Kidney (tissue), 14 donors: ENCODE measurements around the gene FAM149A. TPM values are rescaled to one million over a fixed set of nuclear protein-coding genes. Genes with fewer than 3 reads are reported as not detected.

Source experiments
- DNase-seq, 5 donors: peaks; one replicate each; pipeline ENCODE4 v3.0.0-alpha.2; 2013 to 2020
- FAIRE-seq: peaks from 2 replicates; lab custom pipeline; 2012; peaks lifted over from hg19 to GRCh38; lab: Jason Lieb, UNC
- H3K27ac ChIP-seq, 2 donors: one replicate each; pipeline ENCODE4 v1.7.0; 2013; ENCODE audit warnings: low read depth in 2 of 2, low read length in 2 of 2, inconsistent platforms in 1 of 2
- H3K27me3 ChIP-seq: one replicate; pipeline ENCODE4 v1.7.1; 2013; ENCODE audit warnings: low read length, inconsistent platforms; ENCODE audit not compliant: control insufficient read depth, insufficient read depth
- H3K36me3 ChIP-seq, 3 donors: one replicate each; pipeline versions ENCODE4 v1.7.0 to v1.7.1; 2013; ENCODE audit warnings: low read length in 3 of 3, control low read depth in 1 of 3, inconsistent platforms in 1 of 3; ENCODE audit not compliant: insufficient read depth in 3 of 3, control insufficient read depth in 2 of 3
- H3K4me1 ChIP-seq, 3 donors: one replicate each; pipeline versions ENCODE4 v1.7.0 to v1.7.1; 2013; ENCODE audit warnings: low read length in 3 of 3, inconsistent platforms in 1 of 3, low read depth in 1 of 3; ENCODE audit not compliant: control insufficient read depth in 2 of 3, insufficient read depth in 2 of 3
- H3K4me3 ChIP-seq, 3 donors: one replicate each; pipeline versions ENCODE4 v1.7.0 to v1.8.1; 2013; ENCODE audit warnings: low read length in 3 of 3, control low read depth in 1 of 3, inconsistent platforms in 1 of 3
- H3K9ac ChIP-seq, 3 donors: one replicate each; pipeline versions ENCODE4 v1.7.0 to v1.7.1; 2013; ENCODE audit warnings: low read length in 3 of 3, control low read depth in 1 of 3, inconsistent platforms in 1 of 3
- H3K9me3 ChIP-seq, 3 donors: one replicate each; pipeline versions ENCODE4 v1.7.0 to v1.7.1; 2013; ENCODE audit warnings: low read length in 3 of 3, control low read depth in 1 of 3, inconsistent platforms in 1 of 3; ENCODE audit not compliant: control insufficient read depth in 2 of 3, insufficient read depth in 1 of 3
- CTCF ChIP-seq: IDR thresholded peaks from 3 replicates; pipeline ENCODE4 v1.5.1; 2012; ENCODE audit warnings: mild to moderate bottlenecking, moderate library complexity, borderline replicate concordance; ENCODE audit not compliant: insufficient read depth; ENCODE audit errors: extremely low read depth
- intact Hi-C: fragments of 100-400 bp; cut with DNase I; formaldehyde crosslinking; loops from one replicate; pipeline ENCODE4 v1.11.1; 2022
- polyA plus RNA-seq: library from polyadenylated mRNA; stranded (reverse); fragments of 350-450 nt; fragmentation: Illumina TruSeq; extraction: RNeasy Lipid Tissue Mini Kit (QIAGEN cat#74804); gene quantifications from one replicate; pipeline ENCODE4 v1.2.3, GENCODE V29; 2014; ENCODE audit warnings: low read depth, low replicate concordance; ENCODE audit not compliant: insufficient read depth
- total RNA-seq: library from RNA; stranded (reverse); fragmentation: NEBNext Ultra II Directional; extraction: Animal tissue kit (Norgen Biotek cat#: 25700); gene quantifications from one replicate; pipeline ENCODE4 v1.2.1, GENCODE V29; 2021
- donor health status: control.
- donor health status: control.
- donor health status: control.
- donor health status: control.
- donor health status: control.
- donor health status: DM: yes; HTN: yes; CAD: no.
- donor health status: Normal renal cell carcinoma (clear cell type).

Gene FAM149A
- total and polyA plus RNA-seq, 2 donors from 2014 or later = 32.4 to 37.8 TPM

- DNase-seq = peak in 1 of 5 donors; percentile 56
Measured at GRCh38 chr4:186137196-186137794, 32.8 kb downstream of the FAM149A start.

GRCh38 chr4:186144198-186144945, 39.9 kb downstream of the FAM149A start:
- peak overlapping the region in 2 of 3 donors; percentile 43 to 53 for H3K9ac ChIP-seq
- TF ChIP-seq CTCF = no peak
- peaks cover 0 to 16% (median 15%) of the 10 kb centered on the region in 3 donors for H3K4me1 ChIP-seq
- H3K9me3 ChIP-seq = no peaks in the 10 kb centered on the region
- peak; percentile 80 to 90 (median 85) for DNase-seq
- peak overlapping the region; percentile 73 to 84 for H3K27ac ChIP-seq
- peak overlapping the region; percentile 60 to 81 (median 80) for H3K4me3 ChIP-seq
- intact Hi-C loops = no loop called here
- no peak for FAIRE-seq
- H3K36me3 ChIP-seq = no peaks in the 10 kb centered on the region
- H3K27me3 ChIP-seq = no peaks in the 10 kb centered on the region

More at GRCh38 chr4:186137196-186137794, 32.8 kb downstream of the FAM149A start:
- intact Hi-C loops = no loop called here
- Histone ChIP-seq H3K36me3 (no peaks in the 10 kb centered on the region), H3K27ac (no peak overlapping the region), H3K9me3 (no peaks in the 10 kb centered on the region), H3K27me3 (no peaks in the 10 kb centered on the region), H3K4me1 (peaks cover 0 to 2% (median 0%) of the 10 kb centered on the region in 3 donors), H3K9ac (no peak overlapping the region), H3K4me3 (peak overlapping the region in 2 of 3 donors; percentile 7 to 61)
- peak; percentile 98 for FAIRE-seq
- TF ChIP-seq CTCF = peak; percentile 73

DNA sequence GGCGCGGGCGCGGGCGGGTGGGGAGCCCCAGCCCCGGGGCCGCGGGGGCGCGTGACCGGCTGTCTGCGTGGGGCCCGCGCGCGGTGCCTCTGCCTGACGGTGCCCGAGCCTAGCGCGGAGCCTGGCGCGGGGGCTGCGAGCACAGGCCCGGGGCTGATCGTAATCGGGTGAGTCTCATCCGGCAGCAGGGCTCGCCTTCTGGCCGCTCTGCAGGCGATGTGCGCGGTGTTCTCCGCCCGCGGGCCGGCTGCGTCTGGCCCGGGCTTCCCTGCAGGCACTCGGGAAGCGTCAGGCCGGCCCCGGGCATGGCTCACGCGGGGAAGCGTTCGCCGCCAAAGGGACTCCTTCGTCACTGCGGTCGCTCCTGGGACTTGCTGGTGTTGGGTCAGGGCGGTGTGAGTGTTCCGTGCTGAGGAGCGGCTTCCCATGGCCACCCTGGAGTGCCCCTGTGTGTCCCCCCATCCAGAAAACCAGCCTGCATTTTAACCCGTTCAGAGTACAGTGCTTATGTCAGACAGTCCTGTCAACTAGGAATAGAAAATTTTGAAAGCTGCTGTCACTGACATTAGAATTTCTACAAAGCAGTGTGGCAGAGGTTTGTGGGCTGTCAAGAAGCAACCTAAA, 40.6 kb downstream of the FAM149A start:
- FAIRE-seq = no peak

More for the DNA sequence above, 40.6 kb downstream of the FAM149A start:
- Histone ChIP-seq H3K36me3 (no peaks in the 10 kb centered on the region), H3K4me3 (peak overlapping the region; percentile 54 to 78 (median 59)), H3K27me3 (no peaks in the 10 kb centered on the region), H3K9me3 (no peaks in the 10 kb centered on the region), H3K9ac (peak overlapping the region; percentile 32 to 83 (median 43)), H3K4me1 (peaks cover 0 to 17% (median 15%) of the 10 kb centered on the region in 3 donors), H3K27ac (peak overlapping the region; percentile 92 to 96)
- intact Hi-C loops = no loop called here
- no peak for TF ChIP-seq CTCF
- DNase-seq = peak; percentile 69 to 89 (median 75)
